GM06990 (cell line): Measurements from ENCODE around the gene TPM2.

ENCODE experiments used
- DNase-seq: peaks from one replicate; pipeline ENCODE4 v3.0.0-alpha.2; 2011; ENCODE audit not compliant: insufficient read length; ENCODE audit errors: extremely low read depth
- H3K27me3 ChIP-seq: replicated peaks from 2 replicates; pipeline ENCODE4 v1.6.0; 2011; ENCODE audit warnings: low read length; ENCODE audit not compliant: control insufficient read depth, insufficient read depth
- H3K36me3 ChIP-seq: 2 replicates; pipeline ENCODE4 v1.5.1; 2011; ENCODE audit warnings: low read length; ENCODE audit not compliant: control insufficient read depth, insufficient read depth
- H3K4me3 ChIP-seq: replicated peaks from 2 replicates; pipeline ENCODE4 v1.5.1; 2011; ENCODE audit warnings: low read depth, mild to moderate bottlenecking, control low read depth, low read length
- CTCF ChIP-seq: IDR thresholded peaks from 2 replicates; pipeline ENCODE4 v1.5.1; 2011; ENCODE audit warnings: low read length, control low read depth, mild to moderate bottlenecking, inconsistent platforms; ENCODE audit not compliant: insufficient read depth, poor library complexity, severe bottlenecking

The TPM2 gene

DNA sequence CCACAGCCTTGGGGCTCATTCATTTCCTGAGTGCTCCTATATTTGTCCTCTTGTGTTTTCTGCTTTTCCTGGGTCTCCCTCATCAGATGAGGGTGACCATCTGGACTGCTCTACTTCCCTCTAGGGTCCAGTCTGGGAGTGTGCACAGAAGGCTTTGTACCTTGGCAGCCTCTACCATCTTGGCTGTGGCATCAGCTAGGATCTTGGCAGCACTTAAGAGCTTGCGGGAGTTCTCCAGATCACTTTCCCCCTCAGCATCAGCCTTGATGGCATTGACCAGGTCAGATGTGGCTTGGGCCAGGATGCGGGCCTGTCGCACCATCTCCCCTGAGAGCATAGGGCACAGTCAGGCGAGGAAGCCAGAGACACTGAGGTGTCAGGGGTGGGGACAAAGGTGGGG lies 26.5 kb upstream of the TPM2 start:
- no peak for DNase-seq
- no peak overlapping the region for H3K4me3 ChIP-seq
- no peak for TF ChIP-seq CTCF
- H3K27me3 ChIP-seq = no peaks in the 10 kb centered on the region
- H3K36me3 ChIP-seq = peaks cover 76% of the 10 kb centered on the region

DNA sequence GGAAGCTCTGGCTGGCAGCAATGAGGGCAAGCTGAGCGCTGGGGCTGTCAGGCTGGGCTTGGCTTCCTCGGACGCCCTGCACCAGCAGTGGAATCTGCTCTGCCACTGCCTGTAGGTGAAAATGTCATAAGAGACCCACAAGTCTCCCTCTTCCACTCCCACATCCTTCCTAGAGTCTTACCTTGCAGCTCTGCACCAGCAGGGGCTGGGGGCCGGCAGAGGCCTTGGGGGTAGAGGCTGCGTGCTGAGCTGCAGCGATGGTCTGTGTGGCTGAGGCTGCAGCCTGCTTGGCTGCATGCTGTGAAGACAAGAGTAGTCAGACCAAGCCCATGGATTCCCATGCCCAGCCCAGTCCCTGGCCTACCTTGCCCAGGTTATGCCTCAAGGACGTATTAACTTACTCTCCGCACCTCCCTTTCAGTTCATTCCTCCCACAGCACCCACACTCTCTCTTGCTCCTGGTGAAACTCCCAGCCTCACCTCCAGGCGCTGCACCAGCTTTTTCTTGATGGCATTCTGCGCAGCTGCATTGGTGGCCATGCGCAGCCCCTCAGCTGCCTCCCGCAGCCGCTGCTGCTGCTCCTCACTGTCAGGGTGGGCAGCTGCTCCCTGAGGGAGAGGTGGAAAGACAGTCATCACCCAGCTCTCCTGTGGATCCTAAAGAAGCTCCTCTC lies 25.0 kb upstream of the TPM2 start:
- Histone ChIP-seq H3K4me3 (no peak overlapping the region), H3K27me3 (no peaks in the 10 kb centered on the region), H3K36me3 (peaks cover 71% of the 10 kb centered on the region)
- no peak for DNase-seq
- no peak for TF ChIP-seq CTCF

DNA sequence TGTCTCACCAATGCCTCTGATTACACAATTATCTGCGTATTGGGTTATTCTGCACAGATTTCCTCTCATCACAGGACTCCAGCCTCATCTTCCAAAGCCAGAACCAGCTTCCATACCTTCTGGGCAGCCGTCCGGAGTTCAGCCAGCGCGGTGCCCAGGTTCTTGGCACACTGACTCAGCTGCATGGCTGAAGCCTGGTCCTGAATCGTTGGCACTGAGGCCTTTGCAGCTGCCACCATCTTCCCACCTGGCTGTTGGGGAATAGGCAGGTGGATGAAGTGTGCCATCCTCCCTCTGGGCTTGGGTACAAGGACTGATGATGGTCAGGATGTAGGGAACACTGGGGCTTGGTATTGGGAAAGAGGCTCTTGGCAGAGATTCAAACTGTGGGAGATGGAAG lies 24.4 kb upstream of the TPM2 start:
- DNase-seq = no peak
- no peaks in the 10 kb centered on the region for H3K27me3 ChIP-seq
- TF ChIP-seq CTCF = no peak
- no peak overlapping the region for H3K4me3 ChIP-seq
- H3K36me3 ChIP-seq = peaks cover 65% of the 10 kb centered on the region

DNA sequence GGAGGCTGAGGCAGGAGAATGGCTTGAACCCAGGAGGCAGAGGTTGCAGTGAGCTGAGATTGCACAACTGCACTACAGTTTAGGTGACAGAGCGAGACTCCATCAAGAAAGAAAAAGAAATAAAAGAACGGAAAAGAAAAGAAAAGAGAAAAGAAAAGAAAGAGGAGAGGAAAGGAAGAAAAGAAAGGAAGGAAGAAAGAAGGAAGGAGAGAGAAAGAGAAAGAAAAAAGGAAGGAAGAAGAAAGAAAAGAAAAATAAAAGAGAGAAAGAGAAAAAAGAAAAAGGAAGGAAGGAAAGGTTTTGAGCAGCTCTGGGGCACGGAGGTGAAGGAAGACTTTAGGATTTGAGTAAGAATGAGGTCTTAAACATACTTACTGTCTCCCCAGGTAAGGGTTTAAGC lies 23.9 kb upstream of the TPM2 start:
- peaks cover 60% of the 10 kb centered on the region for H3K36me3 ChIP-seq

DNA sequence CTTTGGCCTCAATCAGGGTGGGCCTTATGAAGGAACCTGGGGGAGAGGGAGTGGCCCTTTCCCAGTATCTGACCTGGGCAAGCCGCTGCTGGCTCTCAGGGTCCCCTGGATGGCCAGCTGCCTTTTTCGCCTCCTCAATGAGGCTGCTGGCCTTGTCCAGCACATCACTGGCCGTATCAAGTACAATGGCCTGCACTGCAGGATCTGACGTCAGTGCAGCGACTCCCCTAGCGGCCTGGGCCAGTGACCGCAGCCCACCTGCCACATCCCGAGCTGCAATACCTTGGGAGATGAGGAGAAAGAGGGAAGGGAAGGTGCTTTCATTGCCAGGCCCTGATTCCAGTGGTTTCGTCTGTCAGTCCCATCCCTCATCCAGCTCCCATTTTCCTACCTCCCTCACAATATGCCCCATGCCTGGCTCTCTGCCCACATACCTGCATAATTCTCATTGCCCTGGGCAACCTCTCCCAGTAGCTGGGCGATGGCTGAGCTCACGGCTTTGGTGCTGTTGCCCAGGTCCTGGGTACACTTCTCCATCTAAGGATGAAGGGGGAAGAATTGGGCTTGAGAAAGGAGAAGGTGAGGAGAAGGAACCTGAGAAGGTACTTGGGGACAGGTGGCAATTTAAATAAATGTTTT lies 23.2 kb upstream of the TPM2 start:
- Histone ChIP-seq H3K27me3 (no peaks in the 10 kb centered on the region), H3K4me3 (no peak overlapping the region), H3K36me3 (peaks cover 58% of the 10 kb centered on the region)
- no peak for DNase-seq
- no peak for TF ChIP-seq CTCF

More for the DNA sequence above, 23.9 kb upstream of the TPM2 start:
- H3K27me3 ChIP-seq = no peaks in the 10 kb centered on the region
- no peak for DNase-seq
- no peak overlapping the region for H3K4me3 ChIP-seq
- no peak for TF ChIP-seq CTCF
